ENCODE measurements around the gene LRRC27. TPM values are rescaled to one million over a fixed set of nuclear protein-coding genes. Genes with fewer than 3 reads are reported as not detected.

The LRRC27 gene
- total and polyA plus RNA-seq, 2 donors (not counting 1 experiment from before 2014, with no cell fraction given): 4.1 to 11.7 TPM

GRCh38 chr10:132427939-132428367 lies 96.0 kb downstream of the LRRC27 start:
- Histone ChIP-seq H3K9me3 (ENCODE audit: control insufficient read depth, insufficient read depth, low read depth, low read length) (no peaks in the 10 kb centered on the region), H3K4me3 (replicated peaks in 1 of 4; ENCODE audit: control extremely low read depth in 1 of 4, insufficient read depth in 1 of 4, low read depth in 3 of 4, low read length in 4 of 4) (no peak overlapping the region), H3K27me3 (ENCODE audit: control insufficient read depth, insufficient read depth, low read length) (no peaks in the 10 kb centered on the region), H3K9ac (ENCODE audit: insufficient read depth, low read length) (no peak overlapping the region), H3K79me2 (ENCODE audit: control insufficient read depth, insufficient read depth, low read length) (no peaks in the 10 kb centered on the region), H4K20me1 (ENCODE audit: control insufficient read depth, extremely low read depth, insufficient read depth, low read length) (no peaks in the 10 kb centered on the region), H3K36me3 (ENCODE audit: control insufficient read depth, insufficient read depth, low read length) (no peaks in the 10 kb centered on the region), H3K27ac (ENCODE audit: insufficient read depth, low read length) (no peak overlapping the region), H3K4me2 (ENCODE audit: extremely low read depth, insufficient read depth, low read length) (no peak overlapping the region), H3K4me1 (ENCODE audit: control insufficient read depth, extremely low read depth, insufficient read depth, low read length) (peaks cover 5% of the 10 kb centered on the region), H2AFZ (ENCODE audit: low read length) (no peak overlapping the region)
- DNase-seq (ENCODE audit: low read depth in 2 of 2): no peak
- no peak for TF ChIP-seq EZH2 (IDR thresholded peaks at IDR 0.05; ENCODE audit: low read length, missing control alignments)
- TF ChIP-seq, protein P1, sequence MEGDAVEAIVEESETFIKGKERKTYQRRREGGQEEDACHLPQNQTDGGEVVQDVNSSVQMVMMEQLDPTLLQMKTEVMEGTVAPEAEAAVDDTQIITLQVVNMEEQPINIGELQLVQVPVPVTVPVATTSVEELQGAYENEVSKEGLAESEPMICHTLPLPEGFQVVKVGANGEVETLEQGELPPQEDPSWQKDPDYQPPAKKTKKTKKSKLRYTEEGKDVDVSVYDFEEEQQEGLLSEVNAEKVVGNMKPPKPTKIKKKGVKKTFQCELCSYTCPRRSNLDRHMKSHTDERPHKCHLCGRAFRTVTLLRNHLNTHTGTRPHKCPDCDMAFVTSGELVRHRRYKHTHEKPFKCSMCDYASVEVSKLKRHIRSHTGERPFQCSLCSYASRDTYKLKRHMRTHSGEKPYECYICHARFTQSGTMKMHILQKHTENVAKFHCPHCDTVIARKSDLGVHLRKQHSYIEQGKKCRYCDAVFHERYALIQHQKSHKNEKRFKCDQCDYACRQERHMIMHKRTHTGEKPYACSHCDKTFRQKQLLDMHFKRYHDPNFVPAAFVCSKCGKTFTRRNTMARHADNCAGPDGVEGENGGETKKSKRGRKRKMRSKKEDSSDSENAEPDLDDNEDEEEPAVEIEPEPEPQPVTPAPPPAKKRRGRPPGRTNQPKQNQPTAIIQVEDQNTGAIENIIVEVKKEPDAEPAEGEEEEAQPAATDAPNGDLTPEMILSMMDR (conservative IDR thresholded peaks at IDR 0.05 in 1 of 2, IDR thresholded peaks at IDR 0.05 in 1 of 2; ENCODE audit: low read depth in 1 of 2, low read length in 2 of 2): no peak

- no peaks in the 10 kb centered on the region for H3K9me3 ChIP-seq (ENCODE audit: control insufficient read depth, insufficient read depth, low read depth, low read length)
- no peaks in the 10 kb centered on the region for H3K79me2 ChIP-seq (ENCODE audit: control insufficient read depth, insufficient read depth, low read length)
- H3K4me2 ChIP-seq (ENCODE audit: extremely low read depth, insufficient read depth, low read length): no peak overlapping the region
- no peak overlapping the region for H3K4me3 ChIP-seq (replicated peaks in 1 of 4; ENCODE audit: control extremely low read depth in 1 of 4, insufficient read depth in 1 of 4, low read depth in 3 of 4, low read length in 4 of 4)
- H3K27me3 ChIP-seq (ENCODE audit: control insufficient read depth, insufficient read depth, low read length): no peaks in the 10 kb centered on the region
- TF ChIP-seq, protein P1 (conservative IDR thresholded peaks at IDR 0.05 in 1 of 2, IDR thresholded peaks at IDR 0.05 in 1 of 2; ENCODE audit: low read depth in 1 of 2, low read length in 2 of 2): no peak
- no peak for TF ChIP-seq EZH2 (IDR thresholded peaks at IDR 0.05; ENCODE audit: low read length, missing control alignments)
- H3K36me3 ChIP-seq (ENCODE audit: control insufficient read depth, insufficient read depth, low read length): no peaks in the 10 kb centered on the region
- H3K27ac ChIP-seq (ENCODE audit: insufficient read depth, low read length): no peak overlapping the region
- H2AFZ ChIP-seq (ENCODE audit: low read length): no peak overlapping the region
- no peak overlapping the region for H3K9ac ChIP-seq (ENCODE audit: insufficient read depth, low read length)
- no peak for DNase-seq (ENCODE audit: low read depth in 2 of 2)
- peaks cover under 1% of the 10 kb centered on the region for H3K4me1 ChIP-seq (ENCODE audit: control insufficient read depth, extremely low read depth, insufficient read depth, low read length)
- no peaks in the 10 kb centered on the region for H4K20me1 ChIP-seq (ENCODE audit: control insufficient read depth, extremely low read depth, insufficient read depth, low read length)
Observed at GRCh38 chr10:132428486-132428995, 96.5 kb downstream of the LRRC27 start.

Other genes starting within 250 kb of the LRRC27 start
- gene DPYSL4, start 145.2 kb upstream of the LRRC27 start, total RNA-seq: 0.26 and 0.83 TPM in 2 replicates
- 1.1 and 1.4 TPM in 2 replicates for gene DPYSL4, start 145.2 kb upstream of the LRRC27 start, polyA plus RNA-seq
- gene STK32C, start 24.2 kb upstream of the LRRC27 start, total RNA-seq: 12.6 and 21.5 TPM in 2 replicates
- gene STK32C, start 24.2 kb upstream of the LRRC27 start, polyA plus RNA-seq: 4.4 and 8.0 TPM in 2 replicates
- 14.1 and 15.9 TPM in 2 replicates for gene PWWP2B, start 65.0 kb downstream of the LRRC27 start, total RNA-seq
- 1.5 and 1.6 TPM in 2 replicates for gene PWWP2B, start 65.0 kb downstream of the LRRC27 start, polyA plus RNA-seq
- gene INPP5A, start 205.6 kb downstream of the LRRC27 start, total RNA-seq: 21.1 and 24.6 TPM in 2 replicates
- gene INPP5A, start 205.6 kb downstream of the LRRC27 start, polyA plus RNA-seq: 36.3 and 39.9 TPM in 2 replicates